Fibroblast of pulmonary artery (primary cell): ENCODE measurements around the gene ASCC3.

Experiments used
- DNase-seq: peaks from one replicate; pipeline ENCODE4 v3.0.0-alpha.2; 2010; ENCODE audit warnings: low read depth
- H3K4me3 ChIP-seq: replicated peaks from 2 replicates; pipeline ENCODE4 v1.5.1; 2011; ENCODE audit warnings: low read depth, mild to moderate bottlenecking, control low read depth, low read length, moderate library complexity
- CTCF ChIP-seq: IDR thresholded peaks from 2 replicates; pipeline ENCODE4 v1.5.1; 2011; ENCODE audit warnings: mild to moderate bottlenecking, control low read depth, low read length, inconsistent platforms; ENCODE audit errors: missing control alignments

The ASCC3 gene

GRCh38 chr6:100880853-100881706 lies at the start of gene ASCC3:
TSS of gene ASCC3 (minus strand) at chr6:100881329. CDS start at chr6:100867997, 13,332 bp downstream.
- DNase-seq = peak; percentile 92
- no peak for TF ChIP-seq CTCF
- H3K4me3 ChIP-seq = peak within 1 kb of the TSS; percentile 86

GRCh38 chr6:100925749-100926148 lies 44.6 kb upstream of the ASCC3 start:
- no peak for TF ChIP-seq CTCF
- H3K4me3 ChIP-seq = no peak overlapping the region
- DNase-seq = no peak

- DNase-seq = no peak
- TF ChIP-seq CTCF = no peak
- no peak overlapping the region for H3K4me3 ChIP-seq
Observed at GRCh38 chr6:100924534-100925227, 43.6 kb upstream of the ASCC3 start.

GRCh38 chr6:100923481-100924165 lies 42.5 kb upstream of the ASCC3 start:
- TF ChIP-seq CTCF = no peak
- H3K4me3 ChIP-seq = no peak overlapping the region
- no peak for DNase-seq

GRCh38 chr6:100920028-100920605 lies 39.0 kb upstream of the ASCC3 start:
- DNase-seq = no peak
- TF ChIP-seq CTCF = no peak
- no peak overlapping the region for H3K4me3 ChIP-seq

- TF ChIP-seq CTCF = no peak
- no peak for DNase-seq
- H3K4me3 ChIP-seq = no peak overlapping the region
Observed at GRCh38 chr6:100918152-100918551, 37.0 kb upstream of the ASCC3 start.
